ELF-1 (cell line): ENCODE data around the gene FBXW11.
"Not testable (repeated sequence)": the region's sequence is repeated elsewhere in the genome, so short reads cannot be mapped to it uniquely, and the experiment has no call there.

Experiments
- DNase-seq: peaks from one replicate; pipeline ENCODE4 v3.0.0-alpha.2; 2016; ENCODE audit warnings: low read depth, low spot score

Gene FBXW11

DNA sequence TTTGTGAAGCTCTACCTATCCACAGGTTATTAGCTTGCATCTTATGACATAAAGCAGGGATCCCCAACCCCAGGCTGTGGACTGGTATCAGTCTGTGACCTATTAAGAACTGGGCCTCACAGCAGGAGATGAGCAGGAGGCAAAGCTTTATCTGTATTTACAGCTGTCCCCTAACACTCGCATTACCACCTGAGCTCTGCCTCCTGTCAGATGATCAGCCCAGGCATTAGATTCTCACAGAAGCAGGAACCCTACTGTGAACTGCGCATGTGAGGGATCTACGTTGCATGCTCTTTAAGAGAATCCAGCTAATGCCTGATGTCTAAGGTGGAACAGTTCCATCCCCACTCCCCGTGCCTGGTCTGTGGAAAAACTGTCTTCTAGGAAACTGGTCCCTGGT lies 19.7 kb downstream of the FBXW11 start:
- DNase-seq: peak; percentile 32

DNA sequence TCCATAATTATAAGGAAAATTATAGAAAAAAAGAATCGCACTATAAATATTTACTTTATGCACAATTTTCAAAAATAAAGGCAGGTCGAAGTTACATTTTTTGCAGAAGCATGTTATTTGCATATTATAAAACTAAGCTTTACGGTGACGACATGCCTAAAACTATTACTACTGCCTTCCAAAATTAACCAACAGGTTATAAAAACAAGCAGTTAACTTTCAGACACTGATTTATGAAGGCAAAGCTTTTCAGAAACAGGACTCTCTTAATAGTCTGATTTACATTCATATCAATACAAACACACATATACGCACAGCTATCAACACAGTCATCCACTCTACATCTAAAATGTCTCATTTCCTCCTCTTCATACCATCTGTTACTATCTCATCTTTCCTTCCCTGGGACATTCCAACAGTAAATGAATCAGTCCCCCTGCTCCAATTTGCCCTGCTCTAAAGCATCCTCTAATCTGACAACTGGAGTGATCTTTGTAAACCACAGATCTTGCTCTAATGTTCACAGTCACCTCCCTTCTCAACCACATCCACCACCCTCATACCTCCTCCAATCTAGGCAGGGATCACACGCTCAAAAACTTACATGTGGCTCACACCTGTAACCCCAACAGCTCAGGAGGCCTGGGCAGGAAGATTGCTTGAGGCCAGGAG lies 21.6 kb downstream of the FBXW11 start:
- DNase-seq: no peak

DNA sequence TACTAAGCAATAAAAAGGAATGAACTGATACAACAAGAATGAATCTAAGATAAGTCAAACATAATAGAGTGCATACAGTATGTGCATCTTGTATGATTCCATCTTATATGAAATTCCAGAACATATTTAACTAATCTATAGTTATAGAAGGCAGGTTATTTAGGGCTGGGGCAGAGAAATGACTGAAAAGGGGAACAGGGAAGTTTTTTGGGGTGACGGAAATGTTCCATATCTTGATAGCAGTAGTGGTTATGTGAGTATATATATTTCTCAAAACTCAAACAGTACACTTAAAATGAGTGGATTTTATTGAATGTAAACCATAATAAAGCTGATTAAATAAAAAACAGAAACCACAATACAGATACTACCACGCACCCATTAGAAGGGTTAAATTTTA lies 24.6 kb downstream of the FBXW11 start:
- DNase-seq: no peak

DNA sequence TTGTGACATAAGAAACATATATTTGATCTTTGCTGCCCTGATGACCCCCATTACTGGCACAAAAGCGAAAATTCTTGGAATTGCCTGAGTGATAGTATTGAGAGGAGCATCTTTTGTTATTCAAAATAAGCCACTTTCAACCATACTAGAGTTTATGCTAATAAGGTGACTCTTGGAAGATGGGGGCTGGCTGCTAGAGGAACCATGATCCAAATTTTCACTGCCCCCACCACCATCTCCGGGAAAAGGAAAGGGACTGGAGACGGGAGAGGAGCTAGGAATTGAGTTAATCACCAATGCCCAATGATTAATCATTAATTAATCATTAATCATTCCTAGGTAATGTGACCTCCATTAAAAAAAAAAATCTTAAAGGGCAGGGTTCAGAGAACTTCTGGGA lies 25.6 kb downstream of the FBXW11 start:
- DNase-seq: peak; percentile 15

DNA sequence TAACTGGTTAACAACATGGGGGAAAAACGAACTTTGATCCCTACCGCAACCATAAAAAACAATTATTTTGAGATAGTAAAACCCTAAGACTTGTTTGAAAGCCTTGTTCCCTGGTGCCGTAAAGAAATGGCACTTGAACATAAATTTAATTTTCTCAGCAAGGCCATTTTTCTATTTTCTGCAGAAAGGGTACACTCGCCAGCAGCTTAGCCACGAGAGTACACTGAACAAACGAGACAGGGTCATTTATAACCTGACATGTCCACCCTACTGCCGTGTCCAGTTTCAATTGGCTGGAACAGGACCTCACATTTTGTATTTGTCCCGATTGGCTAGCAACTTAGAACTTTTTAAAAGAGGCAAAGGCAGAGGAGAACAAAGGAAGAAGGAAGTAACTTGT lies 26.8 kb downstream of the FBXW11 start:
- no peak for DNase-seq

DNA sequence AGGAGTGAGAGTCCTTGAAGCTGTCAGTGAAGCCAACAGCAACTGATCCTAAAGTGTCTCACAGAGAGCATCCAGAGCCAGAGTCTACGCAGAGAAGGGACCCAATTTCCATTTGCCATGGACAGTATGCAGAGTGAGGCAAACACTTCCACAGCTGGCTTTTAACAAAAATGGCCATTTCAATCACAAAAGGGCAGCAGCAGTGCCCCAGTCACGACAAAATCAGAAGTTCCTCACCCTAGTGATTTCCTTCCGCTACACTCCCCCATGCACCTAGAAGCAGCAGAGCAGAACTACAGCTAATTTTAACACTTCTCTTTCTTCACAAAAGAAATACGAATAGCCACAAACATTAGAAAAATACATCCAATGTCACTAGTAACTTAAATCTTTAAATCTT lies 27.9 kb downstream of the FBXW11 start:
- no peak for DNase-seq

DNA sequence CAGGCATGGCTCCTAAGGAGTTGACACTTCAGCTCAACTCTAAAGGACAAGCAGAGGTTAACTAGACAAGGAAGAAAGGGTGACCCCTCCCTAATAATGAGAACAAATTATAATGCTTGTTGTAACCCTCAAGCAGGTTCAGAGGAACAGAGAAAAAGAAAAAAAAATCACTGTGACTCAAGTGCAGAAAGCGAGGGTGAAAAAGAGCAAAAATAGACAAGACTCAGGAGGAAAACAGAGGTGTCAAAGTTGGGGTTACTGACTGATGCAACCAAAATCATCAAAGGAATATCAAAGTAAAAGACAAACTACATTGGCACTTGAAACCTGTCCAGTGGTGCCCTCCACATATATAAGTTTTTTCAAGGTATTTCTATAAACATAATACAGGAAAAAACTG lies 28.4 kb downstream of the FBXW11 start:
- DNase-seq: no peak

DNA sequence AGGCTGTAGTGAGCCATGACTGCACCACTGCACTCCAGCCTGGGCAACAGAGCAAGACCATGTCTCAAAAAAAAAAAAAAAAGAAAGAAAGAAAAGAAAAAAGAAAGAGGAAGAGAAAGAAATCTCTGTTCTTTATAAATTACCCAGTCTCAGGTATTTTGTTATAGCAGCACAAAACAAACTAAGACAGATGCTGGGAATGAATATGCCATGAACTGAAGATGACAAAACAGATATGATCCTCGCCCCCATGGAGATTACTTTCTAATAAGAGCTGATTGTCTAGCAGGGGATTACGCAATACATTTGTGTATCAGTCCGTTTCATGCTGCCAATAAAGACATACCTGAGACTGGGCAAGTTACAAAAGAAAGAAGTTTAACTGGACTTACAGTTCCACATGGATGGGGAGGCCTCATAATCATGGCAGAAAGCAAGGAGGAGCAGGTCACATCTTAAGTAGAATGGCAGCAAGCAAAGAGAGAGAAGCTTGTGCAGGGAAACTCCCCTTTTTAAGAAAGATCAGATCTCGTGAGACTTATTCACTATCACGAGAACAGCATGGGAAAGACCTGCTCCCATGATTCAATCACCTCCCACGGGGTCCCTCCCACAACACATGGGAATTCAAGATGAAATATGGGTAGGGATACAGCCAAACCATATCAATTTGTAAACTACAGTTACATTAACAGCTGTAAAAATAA lies 29.0 kb downstream of the FBXW11 start:
- DNase-seq: not testable (repeated sequence)

DNA sequence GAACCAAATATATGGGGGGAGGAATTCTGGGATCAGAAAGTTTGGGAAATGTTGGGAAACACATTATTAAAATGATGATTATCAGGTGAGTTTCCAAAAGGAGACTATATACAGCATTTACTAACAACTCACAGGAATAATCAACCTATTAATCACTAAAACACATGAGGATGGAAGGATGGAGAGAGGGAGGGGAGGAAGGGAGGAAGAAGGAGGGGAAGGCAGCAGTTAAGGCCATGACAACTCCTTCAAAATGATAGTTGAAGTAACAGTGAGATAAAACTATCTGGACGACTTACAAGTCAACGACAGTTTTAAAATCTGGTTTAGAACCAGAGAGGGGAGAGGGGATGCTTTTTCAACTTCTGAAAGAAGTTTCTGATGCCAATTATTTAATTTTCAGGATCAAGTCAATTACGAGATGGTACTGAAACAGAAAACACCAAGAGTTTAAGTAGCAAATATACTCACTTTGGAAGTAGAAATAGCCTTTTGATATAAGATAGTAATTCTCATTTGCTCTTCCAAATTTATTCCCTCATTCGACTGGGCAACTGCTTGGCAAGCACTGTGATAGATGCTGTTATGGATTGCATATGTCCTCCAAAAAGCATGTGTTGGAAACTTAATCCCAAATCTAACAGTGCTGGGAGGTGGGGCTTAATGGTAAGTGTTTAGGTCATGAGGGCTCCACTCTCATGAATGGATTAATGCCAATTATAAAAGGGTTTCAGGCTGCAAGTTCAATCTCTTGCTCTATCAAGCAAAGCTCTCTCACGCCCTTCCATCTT lies 30.4 kb downstream of the FBXW11 start:
- DNase-seq: no peak

DNA sequence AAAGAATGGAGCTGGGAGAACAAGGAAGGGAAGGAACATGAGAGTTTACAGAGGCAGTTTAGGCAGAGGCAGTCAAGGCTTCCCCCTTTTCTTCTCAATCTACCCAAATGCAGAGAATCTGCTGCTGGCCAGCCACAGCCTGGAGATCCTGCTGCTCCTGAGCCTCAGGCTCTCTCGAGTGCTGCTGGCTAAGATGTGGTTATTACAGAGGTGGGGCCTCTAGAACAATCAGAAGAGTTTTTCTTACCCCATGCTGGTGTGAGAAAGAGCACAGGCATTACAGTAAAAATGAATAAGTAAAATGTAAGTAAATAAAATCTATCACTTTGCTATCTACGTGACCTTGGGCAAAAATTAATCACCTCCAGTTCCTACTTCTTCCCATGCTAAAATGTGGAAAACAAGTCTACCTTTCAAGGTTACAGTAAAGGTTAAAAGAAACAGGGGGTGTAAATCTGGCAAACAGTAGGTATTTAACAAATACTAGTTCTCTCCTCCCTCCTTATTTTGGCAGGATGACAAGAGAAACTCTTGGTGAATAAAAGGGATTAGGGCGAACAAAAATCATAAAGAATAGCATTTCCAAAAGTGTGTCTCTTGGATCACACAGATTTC lies 31.1 kb downstream of the FBXW11 start:
- peak; percentile 72 for DNase-seq

DNA sequence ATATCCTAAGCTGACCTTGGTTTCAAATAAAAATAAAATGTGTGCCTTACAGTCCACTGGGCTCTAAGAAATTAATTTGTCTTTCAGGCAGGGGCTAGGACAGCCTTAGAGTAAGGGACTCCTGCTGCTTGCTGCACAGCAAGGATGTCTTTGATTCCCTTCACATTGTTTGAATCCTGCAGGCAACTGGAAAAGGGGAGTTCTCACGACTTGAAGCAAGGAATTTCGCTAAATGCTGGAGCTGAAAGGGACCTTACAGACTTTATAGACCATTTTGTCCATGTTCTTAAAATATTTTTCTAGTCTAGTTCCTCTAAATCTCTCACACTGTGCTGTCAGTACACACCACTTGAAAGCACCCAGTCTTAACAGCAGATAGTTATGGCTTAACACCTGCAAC lies 35.6 kb downstream of the FBXW11 start:
- no peak for DNase-seq

DNA sequence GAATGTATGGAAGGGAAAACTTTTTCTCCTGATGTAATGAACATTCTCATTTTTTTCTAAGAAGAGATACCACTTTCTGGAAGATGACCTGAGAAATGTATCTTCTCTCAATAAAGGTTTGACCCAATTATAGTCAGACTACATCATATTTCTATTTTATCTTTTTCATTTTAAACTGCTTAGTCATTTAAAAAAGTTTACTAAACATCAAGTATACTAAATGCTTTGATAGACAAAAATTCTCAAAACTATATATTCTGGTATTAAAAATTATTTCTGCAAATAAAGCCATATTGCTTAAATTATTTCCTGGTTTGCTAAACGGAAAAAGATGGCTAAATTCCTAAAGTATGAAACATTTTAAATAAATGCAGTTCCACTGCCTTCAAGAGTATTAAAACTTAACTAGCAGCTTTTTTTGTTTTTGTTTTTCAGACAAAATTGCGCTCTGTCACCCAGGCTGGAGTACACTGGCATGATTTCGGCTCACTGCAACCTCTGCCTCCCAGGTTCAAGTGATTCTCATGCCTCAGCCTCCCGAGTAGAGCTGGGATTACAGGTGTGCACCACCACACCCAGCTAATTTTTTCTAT lies 37.1 kb downstream of the FBXW11 start:
- DNase-seq: no peak

DNA sequence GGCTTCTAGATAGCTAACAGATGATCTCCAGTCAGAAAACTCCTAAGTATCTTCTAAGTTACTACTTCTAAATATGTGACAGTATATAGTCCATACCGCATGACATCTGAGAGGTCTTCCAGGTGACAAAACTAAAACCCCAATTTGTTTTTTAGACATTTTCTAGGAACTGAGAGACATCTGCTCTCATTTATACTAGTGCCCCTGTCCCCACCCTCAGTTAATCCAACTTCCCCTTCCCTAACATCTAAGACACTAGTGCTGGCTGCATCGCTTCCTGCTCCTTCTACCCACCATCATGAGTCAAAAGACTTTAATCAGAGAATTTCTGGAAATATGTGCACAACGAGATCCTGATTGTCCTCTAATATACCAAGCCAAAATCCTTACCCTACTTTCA lies 37.9 kb downstream of the FBXW11 start:
- DNase-seq: no peak

DNA sequence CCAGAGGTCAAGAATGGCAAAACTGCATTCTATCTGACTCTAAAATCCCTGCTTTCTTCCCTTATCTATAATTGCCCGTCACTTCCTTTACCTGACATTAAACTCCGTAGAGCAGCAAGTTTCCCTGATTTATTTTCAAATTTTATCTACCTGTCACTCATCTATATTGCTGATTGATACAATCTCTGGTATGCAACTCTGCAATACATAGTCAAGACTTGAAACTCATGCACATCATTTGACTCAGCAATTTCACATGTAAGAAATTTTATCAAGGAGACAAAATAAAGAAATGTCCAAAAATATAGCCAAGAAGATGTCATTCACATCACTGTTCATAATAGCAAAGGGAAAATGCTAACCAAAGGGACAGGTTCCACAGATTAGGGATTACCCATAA lies 39.5 kb downstream of the FBXW11 start:
- no peak for DNase-seq

DNA sequence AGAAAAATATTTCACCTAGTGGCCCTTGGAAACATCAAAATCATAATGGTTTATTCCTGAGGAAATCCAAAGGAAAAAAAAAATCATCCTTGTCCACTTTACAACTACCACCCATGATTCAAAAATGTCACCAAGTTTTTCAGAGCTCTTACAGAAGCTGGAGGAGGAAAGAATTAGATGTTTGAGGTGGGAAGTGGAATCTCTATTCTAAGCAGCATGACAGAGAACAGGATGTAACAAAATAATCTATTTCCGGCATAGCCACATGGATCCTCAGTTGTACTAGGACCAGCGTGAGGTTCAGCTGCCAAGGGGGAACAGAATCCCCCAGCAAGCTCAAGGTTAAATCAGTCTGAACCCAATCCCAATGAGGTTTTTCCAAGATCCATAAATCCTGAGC lies 40.2 kb downstream of the FBXW11 start:
- DNase-seq: no peak

DNA sequence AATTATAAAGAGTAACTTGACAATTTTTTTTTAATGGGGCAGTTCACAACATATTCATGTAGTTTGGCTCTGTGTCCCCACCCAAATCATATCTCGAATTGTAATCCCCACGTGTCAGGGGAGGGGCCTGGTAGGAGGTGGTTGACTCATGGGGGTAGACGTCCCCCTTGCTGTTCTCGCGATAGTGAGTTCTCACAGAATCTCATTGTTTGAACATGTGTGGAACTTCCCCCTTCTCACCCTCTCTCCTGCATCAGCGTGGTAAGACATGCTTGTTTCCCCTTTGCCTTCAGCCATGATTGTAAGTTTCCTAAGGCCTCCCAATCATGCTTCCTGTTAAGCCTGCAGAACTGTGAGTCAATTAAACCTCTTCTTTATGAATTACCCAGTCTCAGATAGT lies 40.7 kb downstream of the FBXW11 start:
- no peak for DNase-seq

DNA sequence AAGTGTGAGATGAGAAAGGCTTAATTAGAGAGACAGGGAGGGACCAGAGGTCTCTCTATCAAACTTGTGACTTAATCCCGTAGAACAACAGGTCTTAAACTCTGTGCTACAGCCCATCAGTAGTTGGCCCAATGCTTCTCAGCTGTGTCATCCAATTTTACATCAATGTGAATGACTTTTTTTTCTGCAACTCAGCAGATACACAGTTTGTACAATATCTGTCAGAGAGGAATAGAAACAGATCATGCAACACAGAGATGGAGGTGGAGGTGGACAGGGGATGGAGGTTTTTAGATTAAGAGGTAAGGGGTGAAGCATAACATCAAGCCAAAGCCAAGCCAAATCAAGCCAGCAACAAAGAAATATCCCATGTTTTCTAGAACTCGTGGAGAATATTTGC lies 43.0 kb downstream of the FBXW11 start:
- DNase-seq: no peak

DNA sequence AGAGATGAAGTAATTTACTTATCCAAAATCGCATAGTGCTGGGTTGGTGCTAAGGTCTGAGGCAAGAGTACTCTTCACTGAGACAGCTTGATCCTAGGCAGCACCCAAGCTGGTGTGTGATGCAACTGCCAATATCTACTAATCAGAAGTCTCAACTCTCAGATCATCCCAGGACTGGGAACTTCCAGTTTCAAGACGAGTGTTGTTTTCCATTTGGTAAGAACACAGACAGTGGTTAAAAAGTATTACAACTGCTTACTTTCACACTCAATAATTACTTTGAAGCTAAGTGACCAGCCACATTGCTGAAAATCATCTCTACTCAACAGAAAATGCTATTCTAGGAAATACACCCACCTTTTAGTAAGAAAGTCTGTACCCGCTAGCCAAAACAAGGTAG lies 45.3 kb downstream of the FBXW11 start:
- no peak for DNase-seq

DNA sequence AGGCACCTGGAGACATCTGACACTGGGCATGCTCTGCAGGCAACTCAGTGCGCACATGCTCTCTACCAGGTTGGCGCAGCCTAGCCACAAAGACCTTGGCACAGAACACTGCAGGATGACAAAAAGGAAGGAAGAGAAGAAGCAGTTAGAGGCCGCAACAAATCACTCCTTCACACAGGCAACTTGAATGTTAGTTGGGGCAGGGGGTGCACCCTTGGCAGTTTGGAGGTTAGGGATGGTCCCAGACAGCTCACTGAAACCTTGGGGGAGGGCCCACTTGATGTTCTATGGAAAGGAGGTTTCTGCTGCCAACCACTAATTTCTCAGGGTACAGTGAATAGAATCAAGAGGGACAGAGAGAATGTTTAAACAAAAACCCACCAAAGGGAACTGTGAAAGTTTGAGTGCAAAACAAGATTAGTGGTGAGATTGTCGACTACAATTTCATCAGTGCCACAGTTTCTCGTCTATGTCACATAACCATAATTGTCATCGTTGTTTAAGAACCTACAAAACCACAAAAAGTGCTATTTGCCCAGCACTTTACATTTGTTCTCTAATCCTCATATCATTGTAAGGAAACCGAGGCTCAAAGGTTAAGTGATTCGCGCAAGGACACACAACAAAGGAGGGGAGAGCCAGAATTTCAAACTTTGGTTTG lies 48.7 kb downstream of the FBXW11 start:
- DNase-seq: no peak

DNA sequence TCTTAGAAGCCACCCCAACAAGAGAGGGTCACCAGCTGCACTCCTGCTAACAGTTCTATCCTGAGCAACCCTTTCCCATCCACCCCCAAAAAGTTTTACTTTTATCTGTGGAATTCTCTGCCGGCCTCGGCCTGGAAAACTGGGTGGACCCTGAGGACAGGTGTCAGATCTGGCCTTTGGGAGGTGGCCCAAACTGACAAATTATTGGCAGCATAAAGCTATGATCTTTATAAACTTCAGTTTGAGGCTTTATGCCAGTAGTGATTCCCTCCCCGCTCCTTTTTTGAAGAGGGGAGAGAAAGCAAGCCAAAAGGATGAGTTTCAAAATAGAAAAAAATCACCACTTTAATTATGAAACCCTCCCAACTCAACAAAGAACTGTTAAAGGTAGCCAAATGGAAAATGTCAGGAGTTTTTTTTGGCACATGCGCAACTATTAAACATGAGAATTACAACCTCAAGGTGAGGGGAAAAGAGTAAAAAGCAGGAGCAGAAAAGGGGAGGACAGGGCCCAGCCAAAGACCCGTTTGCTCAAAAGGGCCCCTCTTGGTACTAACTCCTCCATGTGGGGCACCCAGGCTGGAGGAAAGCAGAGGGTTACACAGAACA lies 49.4 kb downstream of the FBXW11 start:
- DNase-seq: no peak

DNA sequence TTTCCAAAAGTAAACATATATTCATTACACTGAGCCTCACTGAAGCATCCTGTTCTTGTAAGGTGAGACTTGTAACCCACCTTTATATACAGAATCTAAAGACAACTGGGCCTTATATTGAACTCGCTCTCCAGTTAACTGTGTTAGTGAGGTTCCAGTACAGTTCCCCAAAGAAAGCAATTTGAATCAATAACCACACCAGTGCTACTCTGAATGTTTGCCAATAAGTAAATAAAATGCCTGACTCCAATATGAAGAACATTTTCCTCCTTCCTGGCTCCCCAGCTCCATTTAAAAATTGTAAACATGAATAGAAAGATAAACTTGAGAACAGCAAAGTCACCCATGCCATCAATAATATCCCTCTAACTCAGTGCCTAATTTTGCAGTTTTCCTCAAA lies 50.1 kb downstream of the FBXW11 start:
- DNase-seq: no peak
